WERI-Rb-1 (cell line): ENCODE data around the gene TRPC6.

Source experiments
- DNase-seq: peaks from one replicate; pipeline ENCODE4 v3.0.0-alpha.2; 2020
- H3K27ac ChIP-seq: fragments of 250-450 bp; sonication (Bioruptor Pico); 2 replicates; pipeline ENCODE4 v1.5.1; 2020; ENCODE audit warnings: mild to moderate bottlenecking, moderate library complexity
- H3K27me3 ChIP-seq: fragments of 250-450 bp; sonication (Bioruptor Pico); 2 replicates; pipeline ENCODE4 v1.5.1; 2021; ENCODE audit warnings: mild to moderate bottlenecking, low read depth, moderate library complexity; ENCODE audit not compliant: insufficient read depth, severe bottlenecking
- H3K36me3 ChIP-seq: fragments of 250-450 bp; sonication (Bioruptor Pico); 2 replicates; pipeline ENCODE4 v1.5.1; 2020; ENCODE audit warnings: mild to moderate bottlenecking, moderate library complexity
- H3K4me3 ChIP-seq: 2 replicates; pipeline ENCODE4 v1.5.1; 2011; ENCODE audit warnings: low read depth, mild to moderate bottlenecking, control low read depth, low read length
- H3K9me3 ChIP-seq: fragments of 250-450 bp; sonication (Bioruptor Pico); 2 replicates; pipeline ENCODE4 v1.5.1; 2021; ENCODE audit warnings: mild to moderate bottlenecking, moderate library complexity; ENCODE audit not compliant: severe bottlenecking
- TF ChIP-seq, protein P1 (sequence below): IDR thresholded peaks from 2 replicates; pipeline ENCODE4 v1.5.1; 2011; ENCODE audit warnings: low read depth, mild to moderate bottlenecking, control low read depth, inconsistent platforms, low read length

Gene TRPC6

DNA sequence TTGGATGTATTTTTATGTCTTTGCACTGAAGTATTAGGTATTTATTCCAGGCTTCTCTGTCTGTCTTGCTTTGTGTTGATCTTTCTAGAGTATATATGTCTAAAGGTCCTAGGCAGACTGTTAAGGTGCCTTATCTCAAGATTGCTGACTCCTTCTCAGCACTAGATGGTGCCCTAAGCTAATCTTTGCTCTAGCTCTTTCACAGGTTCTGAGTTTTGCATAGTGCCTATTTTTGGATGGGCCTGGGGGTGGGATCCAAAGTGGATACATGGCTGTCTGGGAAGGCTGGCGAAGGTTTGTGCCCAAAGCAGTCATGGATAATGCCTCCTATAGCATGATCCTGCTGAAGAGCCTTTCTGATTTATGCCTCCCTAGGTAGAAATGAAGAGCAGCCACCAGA, 154.9 kb downstream of the TRPC6 start:
- TF ChIP-seq, protein P1, sequence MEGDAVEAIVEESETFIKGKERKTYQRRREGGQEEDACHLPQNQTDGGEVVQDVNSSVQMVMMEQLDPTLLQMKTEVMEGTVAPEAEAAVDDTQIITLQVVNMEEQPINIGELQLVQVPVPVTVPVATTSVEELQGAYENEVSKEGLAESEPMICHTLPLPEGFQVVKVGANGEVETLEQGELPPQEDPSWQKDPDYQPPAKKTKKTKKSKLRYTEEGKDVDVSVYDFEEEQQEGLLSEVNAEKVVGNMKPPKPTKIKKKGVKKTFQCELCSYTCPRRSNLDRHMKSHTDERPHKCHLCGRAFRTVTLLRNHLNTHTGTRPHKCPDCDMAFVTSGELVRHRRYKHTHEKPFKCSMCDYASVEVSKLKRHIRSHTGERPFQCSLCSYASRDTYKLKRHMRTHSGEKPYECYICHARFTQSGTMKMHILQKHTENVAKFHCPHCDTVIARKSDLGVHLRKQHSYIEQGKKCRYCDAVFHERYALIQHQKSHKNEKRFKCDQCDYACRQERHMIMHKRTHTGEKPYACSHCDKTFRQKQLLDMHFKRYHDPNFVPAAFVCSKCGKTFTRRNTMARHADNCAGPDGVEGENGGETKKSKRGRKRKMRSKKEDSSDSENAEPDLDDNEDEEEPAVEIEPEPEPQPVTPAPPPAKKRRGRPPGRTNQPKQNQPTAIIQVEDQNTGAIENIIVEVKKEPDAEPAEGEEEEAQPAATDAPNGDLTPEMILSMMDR, result peak; percentile 39; the same call in 1 of the 2 replicates
- Histone ChIP-seq H3K36me3 (no peaks in the 10 kb centered on the region), H3K27me3 (no peaks in the 10 kb centered on the region), H3K27ac (no peak overlapping the region), H3K9me3 (no peaks in the 10 kb centered on the region), H3K4me3 (no peak overlapping the region)
- DNase-seq, result no peak

DNA sequence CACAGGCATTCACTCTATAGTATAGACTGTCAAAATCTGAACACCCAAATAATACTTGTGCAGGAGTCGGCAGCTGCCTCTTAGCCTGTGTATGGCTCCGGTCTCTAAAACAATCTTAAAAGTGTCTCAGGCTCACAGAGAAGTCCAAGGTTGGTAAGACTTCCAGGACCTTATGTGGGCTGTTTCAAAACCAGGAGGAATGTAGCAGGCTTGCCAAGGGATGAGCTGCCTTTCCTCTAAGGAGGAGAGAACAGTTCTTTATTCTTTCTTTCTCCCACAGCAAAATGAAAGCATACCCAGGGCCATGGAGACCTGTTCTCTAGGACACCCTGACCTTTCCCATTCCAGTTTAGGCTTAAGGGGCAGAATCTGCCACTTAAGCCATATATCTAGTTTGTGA, 176.5 kb downstream of the TRPC6 start:
- no peaks in the 10 kb centered on the region for H3K36me3 ChIP-seq
- no peak for DNase-seq

More for the DNA sequence above, 176.5 kb downstream of the TRPC6 start:
- Histone ChIP-seq H3K9me3 (no peaks in the 10 kb centered on the region), H3K27me3 (no peaks in the 10 kb centered on the region), H3K27ac (no peak overlapping the region), H3K4me3 (no peak overlapping the region)
- TF ChIP-seq, protein P1, result no peak
